ENCODE results near the gene FOXP1. TPM values are rescaled to one million over a fixed set of nuclear protein-coding genes. Genes with fewer than 3 reads are reported as not detected.

The FOXP1 gene
- total RNA-seq, 2 donors from 2014 or later = 41.7 to 94.3 TPM

DNA sequence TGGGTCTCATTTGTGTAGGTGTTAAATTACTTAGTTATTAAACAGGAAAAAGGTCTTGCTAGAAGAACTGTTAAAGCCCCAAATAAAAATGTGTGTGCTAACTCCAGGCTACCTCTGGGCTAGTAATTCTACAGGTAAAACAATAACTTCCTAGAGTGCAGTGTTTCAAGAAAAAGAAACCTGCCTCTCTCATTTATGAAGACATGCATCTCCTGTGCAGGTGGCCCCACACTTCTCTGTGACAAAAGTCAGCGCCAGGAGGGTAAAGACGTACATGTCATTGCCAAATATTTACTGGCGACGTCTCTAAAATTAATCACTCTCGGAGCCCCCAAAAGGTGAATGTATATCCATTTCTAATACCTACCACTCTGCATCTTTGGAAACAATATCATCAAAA is 131.7 kb downstream of the FOXP1 start:
- Histone ChIP-seq H3K4me3 (ENCODE audit: low read length) (no peak overlapping the region), H3K36me3 (ENCODE audit: control insufficient read depth, insufficient read depth, low read length) (no peaks in the 10 kb centered on the region), H3K9me3 (ENCODE audit: control insufficient read depth, low read length) (no peaks in the 10 kb centered on the region), H3K27ac (ENCODE audit: low read depth, low read length) (no peak overlapping the region), H3K9ac (ENCODE audit: extremely low read depth, low read length, poor library complexity, severe bottlenecking) (no peak overlapping the region), H3K4me1 (ENCODE audit: control insufficient read depth, insufficient read depth, low read length) (peaks cover 12% of the 10 kb centered on the region), H3K27me3 (ENCODE audit: control insufficient read depth, insufficient read depth, low read length, poor library complexity, severe bottlenecking) (no peaks in the 10 kb centered on the region)
- no peak for DNase-seq
- H3K36me3 Mint-ChIP-seq (ENCODE audit: low read depth) = no peaks in the 10 kb centered on the region
- no peak overlapping the region for H3K27ac Mint-ChIP-seq
- 95 to 97% methylated on average over 5 of the region's 5 CpGs for WGBS, 2 experiments (ENCODE audit: insufficient coverage in 1 of 2, insufficient read length in 1 of 2)
- no peaks in the 10 kb centered on the region for H3K9me3 Mint-ChIP-seq
- no peaks in the 10 kb centered on the region for H3K27me3 Mint-ChIP-seq (ENCODE audit: insufficient read depth)
- TF ChIP-seq, protein P1, sequence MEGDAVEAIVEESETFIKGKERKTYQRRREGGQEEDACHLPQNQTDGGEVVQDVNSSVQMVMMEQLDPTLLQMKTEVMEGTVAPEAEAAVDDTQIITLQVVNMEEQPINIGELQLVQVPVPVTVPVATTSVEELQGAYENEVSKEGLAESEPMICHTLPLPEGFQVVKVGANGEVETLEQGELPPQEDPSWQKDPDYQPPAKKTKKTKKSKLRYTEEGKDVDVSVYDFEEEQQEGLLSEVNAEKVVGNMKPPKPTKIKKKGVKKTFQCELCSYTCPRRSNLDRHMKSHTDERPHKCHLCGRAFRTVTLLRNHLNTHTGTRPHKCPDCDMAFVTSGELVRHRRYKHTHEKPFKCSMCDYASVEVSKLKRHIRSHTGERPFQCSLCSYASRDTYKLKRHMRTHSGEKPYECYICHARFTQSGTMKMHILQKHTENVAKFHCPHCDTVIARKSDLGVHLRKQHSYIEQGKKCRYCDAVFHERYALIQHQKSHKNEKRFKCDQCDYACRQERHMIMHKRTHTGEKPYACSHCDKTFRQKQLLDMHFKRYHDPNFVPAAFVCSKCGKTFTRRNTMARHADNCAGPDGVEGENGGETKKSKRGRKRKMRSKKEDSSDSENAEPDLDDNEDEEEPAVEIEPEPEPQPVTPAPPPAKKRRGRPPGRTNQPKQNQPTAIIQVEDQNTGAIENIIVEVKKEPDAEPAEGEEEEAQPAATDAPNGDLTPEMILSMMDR (conservative IDR thresholded peaks at IDR 0.05) = no peak
- H3K4me3 Mint-ChIP-seq = no peak overlapping the region
- H3K4me1 Mint-ChIP-seq = peaks cover 71% of the 10 kb centered on the region

DNA sequence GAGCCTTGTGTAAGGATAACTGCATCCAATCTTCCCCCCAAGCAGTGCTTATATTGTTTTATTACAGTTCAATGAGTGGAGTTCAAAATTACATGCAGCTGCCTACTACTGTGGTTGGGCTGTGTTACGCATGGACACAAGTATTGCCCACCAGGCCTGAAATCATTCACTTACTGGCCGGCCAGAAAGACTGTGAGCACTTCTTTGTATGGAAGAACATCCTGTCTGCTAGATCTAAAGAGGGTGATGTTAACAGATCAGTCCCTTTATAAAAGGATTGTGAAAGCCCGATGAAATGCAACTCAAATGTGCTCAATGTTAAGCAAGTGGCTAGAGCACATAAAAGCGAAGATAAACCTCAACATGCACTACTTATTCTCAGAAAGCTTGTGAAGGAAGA is 132.5 kb downstream of the FOXP1 start:
- DNase-seq = no peak
- H3K9me3 ChIP-seq (ENCODE audit: control insufficient read depth, low read length) = no peaks in the 10 kb centered on the region
- no peak overlapping the region for H3K27ac Mint-ChIP-seq
- H3K27ac ChIP-seq (ENCODE audit: low read depth, low read length) = no peak overlapping the region
- no peaks in the 10 kb centered on the region for H3K36me3 ChIP-seq (ENCODE audit: control insufficient read depth, insufficient read depth, low read length)
- H3K4me1 Mint-ChIP-seq = peaks cover 63% of the 10 kb centered on the region
- no peaks in the 10 kb centered on the region for H3K27me3 Mint-ChIP-seq (ENCODE audit: insufficient read depth)
- H3K27me3 ChIP-seq (ENCODE audit: control insufficient read depth, insufficient read depth, low read length, poor library complexity, severe bottlenecking) = no peaks in the 10 kb centered on the region
- WGBS, 2 experiments (ENCODE audit: insufficient coverage in 1 of 2, insufficient read length in 1 of 2) = 79 to 86% methylated on average over 4 of the region's 4 CpGs
- no peak overlapping the region for H3K4me3 Mint-ChIP-seq
- H3K4me3 ChIP-seq (ENCODE audit: low read length) = no peak overlapping the region
- H3K36me3 Mint-ChIP-seq (ENCODE audit: low read depth) = no peaks in the 10 kb centered on the region
- H3K9ac ChIP-seq (ENCODE audit: extremely low read depth, low read length, poor library complexity, severe bottlenecking) = no peak overlapping the region
- TF ChIP-seq, protein P1 (conservative IDR thresholded peaks at IDR 0.05) = no peak
- peaks cover 12% of the 10 kb centered on the region for H3K4me1 ChIP-seq (ENCODE audit: control insufficient read depth, insufficient read depth, low read length)
- H3K9me3 Mint-ChIP-seq = no peaks in the 10 kb centered on the region

DNA sequence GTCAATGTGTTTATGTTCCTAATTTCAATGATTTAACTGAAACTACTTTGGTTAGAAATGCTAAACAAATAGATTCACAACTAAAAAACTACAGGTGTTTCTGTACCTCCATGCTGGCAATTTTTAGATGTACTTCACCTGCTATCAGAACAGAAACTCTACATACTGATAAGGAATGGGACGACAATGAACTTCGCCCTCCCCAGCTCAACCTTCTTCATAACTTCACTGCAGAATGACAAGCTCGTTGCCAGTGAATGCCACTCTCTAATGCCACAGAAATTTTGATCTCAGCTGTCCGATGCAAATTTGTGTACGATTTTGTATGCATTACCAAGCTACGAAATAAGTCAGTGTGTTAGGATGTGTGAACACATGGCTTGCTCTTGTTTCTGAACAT is 133.4 kb downstream of the FOXP1 start:
- Mint-ChIP-seq H3K27me3 (ENCODE audit: insufficient read depth) (no peaks in the 10 kb centered on the region), H3K27ac (no peak overlapping the region), H3K4me1 (peaks cover 57% of the 10 kb centered on the region), H3K36me3 (ENCODE audit: low read depth) (no peaks in the 10 kb centered on the region), H3K4me3 (no peak overlapping the region), H3K9me3 (no peaks in the 10 kb centered on the region)
- H3K27ac ChIP-seq (ENCODE audit: low read depth, low read length) = no peak overlapping the region
- no peak overlapping the region for H3K9ac ChIP-seq (ENCODE audit: extremely low read depth, low read length, poor library complexity, severe bottlenecking)
- H3K27me3 ChIP-seq (ENCODE audit: control insufficient read depth, insufficient read depth, low read length, poor library complexity, severe bottlenecking) = no peaks in the 10 kb centered on the region
- TF ChIP-seq, protein P1 (conservative IDR thresholded peaks at IDR 0.05) = no peak
- H3K4me3 ChIP-seq (ENCODE audit: low read length) = no peak overlapping the region
- H3K9me3 ChIP-seq (ENCODE audit: control insufficient read depth, low read length) = no peaks in the 10 kb centered on the region
- DNase-seq = no peak
- WGBS, 2 experiments (ENCODE audit: insufficient coverage in 1 of 2, insufficient read length in 1 of 2) = 89 to 98% methylated on average over 6 of the region's 6 CpGs
- H3K4me1 ChIP-seq (ENCODE audit: control insufficient read depth, insufficient read depth, low read length) = peaks cover 12% of the 10 kb centered on the region
- no peaks in the 10 kb centered on the region for H3K36me3 ChIP-seq (ENCODE audit: control insufficient read depth, insufficient read depth, low read length)
